ENCODE measurements around the gene HSPA12B. TPM values are rescaled to one million over a fixed set of nuclear protein-coding genes. Genes with fewer than 3 reads are reported as not detected.

The HSPA12B gene
- total and polyA plus RNA-seq, 2 donors (not counting 3 experiments of a cell fraction or from before 2014, with no cell fraction given), result 3.7 to 6.6 TPM

GRCh38 chr20:3798908-3799248 is 66.4 kb downstream of the HSPA12B start:
- no peaks in the 10 kb centered on the region for H3K9me3 ChIP-seq (replicated peaks; ENCODE audit: control insufficient read depth, insufficient read depth, low read length)
- no peaks in the 10 kb centered on the region for H3K9me1 ChIP-seq (replicated peaks; ENCODE audit: control insufficient read depth, extremely low read depth, insufficient read depth, low read length)
- H3K4me2 ChIP-seq (ENCODE audit: insufficient read depth, low read length), result no peak overlapping the region
- intact Hi-C loops (cut with micrococcal nuclease) (no loop called here), dilution Hi-C loops (cut with MboI; ENCODE audit: extremely low pct_ligation_motif_present, low sequenced_read_pairs) (no loop called here)
- H3K4me1 ChIP-seq (ENCODE audit: control insufficient read depth, extremely low read depth, insufficient read depth, low read length), result peaks cover 20% of the 10 kb centered on the region
- no peak for DNase-seq (ENCODE audit: low read depth, low spot score)
- no peak overlapping the region for H2AFZ ChIP-seq (ENCODE audit: low read depth, low read length)
- peaks cover 0 to 23% of the 10 kb centered on the region in 2 experiments for H3K36me3 ChIP-seq (ENCODE audit: control insufficient read depth in 2 of 2, extremely low read depth in 1 of 2, insufficient read depth in 2 of 2, low read length in 2 of 2)
- no peak overlapping the region for H3K27ac ChIP-seq (ENCODE audit: insufficient read depth, low read depth, low read length)
- no peak overlapping the region for H3K9ac ChIP-seq (replicated peaks; ENCODE audit: extremely low read depth, insufficient read depth, low read length)
- ChIA-PET CTCF (interaction anchor here (1.6 kb wide), 1 partner anchor 19 kb away, joined by 6 read pairs; no protein-coding TSS in a partner anchor), POLR2A (no interaction called here)
- no peak for TF ChIP-seq FOS (IDR thresholded peaks at IDR 0.05; ENCODE audit: borderline replicate concordance, insufficient read depth, low read length)
- no peak for TF ChIP-seq EZH2 (IDR thresholded peaks at IDR 0.05; ENCODE audit: borderline replicate concordance, low read depth, low read length, severe bottlenecking)
- TF ChIP-seq POLR2AphosphoS5 (IDR thresholded peaks at IDR 0.05; ENCODE audit: insufficient read depth, low read depth, low read length), result no peak
- no peak for TF ChIP-seq GATA2 (IDR thresholded peaks at IDR 0.05; ENCODE audit: insufficient read depth, insufficient read length, low read depth, low read length)
- TF ChIP-seq POLR2A (IDR thresholded peaks at IDR 0.05; ENCODE audit: low read depth, low read length), result no peak
- no peak for TF ChIP-seq CTCF (IDR thresholded peaks at IDR 0.05; ENCODE audit: extremely low read depth in 1 of 2, insufficient read depth in 1 of 2, low read depth in 1 of 2, low read length in 2 of 2)
- TF ChIP-seq MYC (IDR thresholded peaks at IDR 0.05; ENCODE audit: low read depth, low read length), result no peak
- no peak for TF ChIP-seq MAX (IDR thresholded peaks at IDR 0.05; ENCODE audit: insufficient read depth, insufficient read length)
- no peak for TF ChIP-seq JUN (IDR thresholded peaks at IDR 0.05; ENCODE audit: borderline replicate concordance, insufficient read depth, insufficient read length, low read depth)
- H4K20me1 ChIP-seq (replicated peaks; ENCODE audit: control insufficient read depth, extremely low read depth, insufficient read depth, low read length), result no peaks in the 10 kb centered on the region
- H3K79me2 ChIP-seq (ENCODE audit: control insufficient read depth, insufficient read depth, low read length), result peaks cover 25% of the 10 kb centered on the region
- BruUV-seq (replicated peaks), result no TSS peak
- H3K27me3 ChIP-seq (ENCODE audit: control insufficient read depth in 2 of 2, insufficient read depth in 2 of 2, low read length in 2 of 2), result no peaks in the 10 kb centered on the region
- H3K4me3 ChIP-seq (replicated peaks in 1 of 3; ENCODE audit: insufficient read depth in 1 of 3, low read depth in 1 of 3, low read length in 3 of 3), result no peak overlapping the region
- FAIRE-seq, result no peak
